Coronary artery (tissue), 2 donors: Measurements from ENCODE around the gene UBE2E3.
A peak's percentile ranks its signal among the peaks of the same experiment; 100 is the strongest.
"Not testable (repeated sequence)": the region's sequence is repeated elsewhere in the genome, so short reads cannot be mapped to it uniquely, and the experiment has no call there.

ENCODE experiments used
- DNase-seq: peaks from one replicate; pipeline ENCODE4 v3.0.0-alpha.2; 2017; ENCODE audit warnings: low spot score
- H3K27ac ChIP-seq, 2 donors: fragments of 200-600 bp; sonication (generic); one replicate each; pipeline ENCODE4 v1.5.1; 2016 to 2019
- H3K4me3 ChIP-seq: fragments of 200-600 bp; sonication (generic); 2 replicates; pipeline ENCODE4 v1.5.1; 2016; ENCODE audit warnings: mild to moderate bottlenecking, moderate library complexity
- CTCF ChIP-seq: fragments of 200-600 bp; sonication (generic); IDR thresholded peaks from one replicate; pipeline ENCODE4 v1.5.1; 2019; ENCODE audit warnings: antibody characterized with exemption

UBE2E3 gene

GRCh38 chr2:180980106-180980942 lies at the start of gene UBE2E3:
UBE2E3 (plus strand) TSS chr2:180980605; CDS start chr2:180982043, 1,438 bp downstream.
- peak; percentile 72 for TF ChIP-seq CTCF
- Histone ChIP-seq H3K27ac (peak within 1 kb of the TSS; percentile 87 to 94), H3K4me3 (peak within 1 kb of the TSS; percentile 79)
- peak; percentile 87 for DNase-seq

- no peak overlapping the region for H3K27ac ChIP-seq
- no peak overlapping the region for H3K4me3 ChIP-seq
- no peak for TF ChIP-seq CTCF
- no peak for DNase-seq
Measured at GRCh38 chr2:180931841-180932240, 48.6 kb upstream of the UBE2E3 start.

- TF ChIP-seq CTCF = no peak
- Histone ChIP-seq H3K4me3 (no peak overlapping the region), H3K27ac (no peak overlapping the region)
- no peak for DNase-seq
Measured at GRCh38 chr2:180933332-180933731, 47.1 kb upstream of the UBE2E3 start.

GRCh38 chr2:180934911-180935310 lies 45.5 kb upstream of the UBE2E3 start:
- no peak overlapping the region for H3K4me3 ChIP-seq
- TF ChIP-seq CTCF = no peak
- no peak overlapping the region for H3K27ac ChIP-seq
- no peak for DNase-seq

- not testable (repeated sequence) for H3K27ac ChIP-seq, H3K4me3 ChIP-seq, DNase-seq
Measured at GRCh38 chr2:180937480-180937879, 42.9 kb upstream of the UBE2E3 start.

- H3K27ac ChIP-seq = no peak overlapping the region
- no peak for DNase-seq
- H3K4me3 ChIP-seq = no peak overlapping the region
- TF ChIP-seq CTCF = no peak
Measured at GRCh38 chr2:180938451-180938850, 42.0 kb upstream of the UBE2E3 start.

GRCh38 chr2:180943275-180943674 lies 37.1 kb upstream of the UBE2E3 start:
- DNase-seq = no peak
- TF ChIP-seq CTCF = no peak
- H3K27ac ChIP-seq = no peak overlapping the region
- H3K4me3 ChIP-seq = no peak overlapping the region
